ACC112 (cell line): ENCODE results near the gene ACVR1B.

Source experiments
- H2AFZ ChIP-seq: fragments of 200-600 bp; sonication (generic); one replicate; pipeline ENCODE4 v1.6.0; 2017; ENCODE audit warnings: antibody characterized with exemption, low read length; ENCODE audit not compliant: unreplicated experiment
- H3K27ac ChIP-seq: fragments of 200-600 bp; sonication (generic); 2 replicates; pipeline ENCODE4 v1.5.1; 2014; ENCODE audit warnings: low read depth, mild to moderate bottlenecking, antibody characterized with exemption, low read length, moderate library complexity
- H3K27me3 ChIP-seq: fragments of 200-600 bp; sonication (generic); 2 replicates; pipeline ENCODE4 v1.6.1; 2014; ENCODE audit warnings: mild to moderate bottlenecking, antibody characterized with exemption, low read length, moderate library complexity, mixed read lengths; ENCODE audit not compliant: insufficient read depth
- H3K36me3 ChIP-seq: fragments of 200-600 bp; sonication (generic); 2 replicates; pipeline ENCODE4 v1.6.1; 2016; ENCODE audit warnings: mild to moderate bottlenecking, antibody characterized with exemption, low read length, moderate library complexity, mixed read lengths; ENCODE audit not compliant: insufficient read depth
- H3K4me1 ChIP-seq: fragments of 200-600 bp; sonication (generic); one replicate; pipeline ENCODE4 v1.6.1; 2016; ENCODE audit warnings: low read length, mixed read lengths; ENCODE audit not compliant: insufficient read depth, unreplicated experiment, control insufficient read depth
- H3K4me3 ChIP-seq: fragments of 200-600 bp; sonication (generic); 2 replicates; pipeline ENCODE4 v1.5.1; 2014; ENCODE audit warnings: mild to moderate bottlenecking, low read depth, low read length
- H3K79me2 ChIP-seq: fragments of 200-600 bp; sonication (generic); one replicate; pipeline ENCODE4 v1.6.0; 2016; ENCODE audit warnings: low read length; ENCODE audit not compliant: control insufficient read depth, unreplicated experiment, insufficient read depth

The ACVR1B gene

GRCh38 chr12:51947246-51947996 is 4.1 kb upstream of the ACVR1B start:
- Histone ChIP-seq H3K36me3 (no peaks in the 10 kb centered on the region), H2AFZ (no peak overlapping the region), H3K4me3 (no peak overlapping the region), H3K79me2 (peaks cover 9% of the 10 kb centered on the region), H3K27me3 (peaks cover 5% of the 10 kb centered on the region; the same call in 1 of the 2 replicates), H3K27ac (no peak overlapping the region), H3K4me1 (no peaks in the 10 kb centered on the region)

DNA sequence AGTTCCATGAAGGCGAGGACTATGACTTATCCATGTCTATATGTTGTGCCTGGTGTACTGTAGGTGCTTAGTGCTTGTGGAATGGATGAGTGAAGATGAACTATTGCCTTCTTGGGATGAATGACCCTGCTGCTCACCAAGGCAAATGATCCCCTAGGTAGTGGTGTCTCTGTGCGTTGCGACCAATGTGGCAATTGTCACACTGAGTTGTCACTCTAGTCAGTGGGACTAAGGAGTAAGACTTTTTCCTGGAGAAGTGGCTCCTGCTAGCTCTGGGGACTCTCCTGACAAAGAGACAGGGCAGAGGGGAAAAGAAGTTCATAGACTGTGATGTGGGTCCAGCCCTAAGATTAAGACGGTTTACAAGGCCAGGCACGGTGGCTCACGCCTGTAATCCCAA is 3.4 kb upstream of the ACVR1B start:
- Histone ChIP-seq H3K36me3 (no peaks in the 10 kb centered on the region), H3K27me3 (peaks cover 5% of the 10 kb centered on the region; the same call in 1 of the 2 replicates), H3K4me3 (no peak overlapping the region), H2AFZ (no peak overlapping the region), H3K27ac (no peak overlapping the region), H3K79me2 (peaks cover 14% of the 10 kb centered on the region), H3K4me1 (no peaks in the 10 kb centered on the region)

DNA sequence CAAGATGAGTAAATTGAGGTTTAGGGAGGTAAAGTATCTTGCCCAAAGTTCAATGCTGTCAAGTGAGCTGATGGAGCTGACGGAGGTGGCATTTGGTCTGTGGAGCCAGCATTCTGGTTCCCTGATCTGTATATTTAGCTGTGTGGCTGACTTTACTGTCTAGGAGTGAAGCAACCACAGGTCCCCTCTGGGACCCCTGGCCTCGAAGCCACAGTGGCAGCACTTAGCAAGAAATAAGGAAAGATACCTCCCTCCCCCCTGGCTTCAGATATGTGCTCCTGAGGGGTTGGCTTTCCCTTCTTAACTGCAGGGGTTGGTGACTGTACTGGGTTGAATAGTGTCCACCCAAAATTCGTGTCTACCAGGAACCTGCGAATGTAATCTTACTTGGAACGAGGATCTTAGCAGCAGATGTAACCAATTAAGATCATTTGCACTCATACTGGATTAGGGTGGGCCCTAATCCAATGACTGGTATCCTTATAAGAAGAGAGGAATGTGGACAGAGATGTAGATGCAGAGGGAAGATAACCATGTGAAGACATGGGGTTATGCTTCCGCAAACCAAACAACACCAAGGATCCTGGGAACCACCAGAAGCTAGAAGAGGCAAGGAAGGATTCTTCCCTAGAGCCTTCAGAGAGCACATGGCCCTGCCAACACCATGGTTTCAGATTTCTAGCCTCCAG is 2.0 kb upstream of the ACVR1B start:
- no peak overlapping the region for H3K4me3 ChIP-seq
- H3K27me3 ChIP-seq, result peaks cover 5% of the 10 kb centered on the region; the same call in 1 of the 2 replicates
- H3K79me2 ChIP-seq, result peaks cover 28% of the 10 kb centered on the region
- peaks cover 8% of the 10 kb centered on the region for H3K4me1 ChIP-seq
- H2AFZ ChIP-seq, result no peak overlapping the region
- H3K27ac ChIP-seq, result no peak overlapping the region
- no peaks in the 10 kb centered on the region for H3K36me3 ChIP-seq

GRCh38 chr12:51950682-51951198 is 759 bp upstream of the ACVR1B start:
- Histone ChIP-seq H3K27me3 (peaks cover 5% of the 10 kb centered on the region; the same call in 1 of the 2 replicates), H2AFZ (peak overlapping the region; percentile 87), H3K79me2 (peaks cover 41% of the 10 kb centered on the region), H3K27ac (no peak overlapping the region), H3K36me3 (no peaks in the 10 kb centered on the region), H3K4me1 (peaks cover 19% of the 10 kb centered on the region), H3K4me3 (peak overlapping the region; percentile 82)

- Histone ChIP-seq H3K27me3 (peaks cover 5% of the 10 kb centered on the region; the same call in 1 of the 2 replicates), H3K36me3 (no peaks in the 10 kb centered on the region), H3K27ac (peak overlapping the region; percentile 68), H3K4me3 (peak overlapping the region; percentile 96), H3K79me2 (peaks cover 52% of the 10 kb centered on the region), H2AFZ (peak overlapping the region; percentile 77), H3K4me1 (peaks cover 22% of the 10 kb centered on the region)
Observed at GRCh38 chr12:51951843-51952722, 584 bp downstream of the ACVR1B start.

GRCh38 chr12:51953089-51953488 is 1.6 kb downstream of the ACVR1B start:
- Histone ChIP-seq H3K27me3 (no peaks in the 10 kb centered on the region), H2AFZ (no peak overlapping the region), H3K4me3 (peak overlapping the region; percentile 96), H3K4me1 (peaks cover 22% of the 10 kb centered on the region), H3K27ac (no peak overlapping the region), H3K36me3 (no peaks in the 10 kb centered on the region), H3K79me2 (peaks cover 61% of the 10 kb centered on the region)

- H3K36me3 ChIP-seq, result no peaks in the 10 kb centered on the region
- H3K79me2 ChIP-seq, result peaks cover 69% of the 10 kb centered on the region
- peaks cover 25% of the 10 kb centered on the region for H3K4me1 ChIP-seq
- no peaks in the 10 kb centered on the region for H3K27me3 ChIP-seq
- H2AFZ ChIP-seq, result no peak overlapping the region
- H3K27ac ChIP-seq, result no peak overlapping the region; the same call in 1 of the 2 replicates
- peak overlapping the region; percentile 96 for H3K4me3 ChIP-seq
Observed at GRCh38 chr12:51953864-51954263, 2.4 kb downstream of the ACVR1B start.

- Histone ChIP-seq H3K79me2 (peaks cover 78% of the 10 kb centered on the region), H3K27ac (no peak overlapping the region), H3K4me3 (peak overlapping the region; percentile 96), H3K4me1 (peaks cover 31% of the 10 kb centered on the region), H2AFZ (no peak overlapping the region), H3K36me3 (no peaks in the 10 kb centered on the region), H3K27me3 (no peaks in the 10 kb centered on the region)
Observed at GRCh38 chr12:51954561-51955361, 3.3 kb downstream of the ACVR1B start.

DNA sequence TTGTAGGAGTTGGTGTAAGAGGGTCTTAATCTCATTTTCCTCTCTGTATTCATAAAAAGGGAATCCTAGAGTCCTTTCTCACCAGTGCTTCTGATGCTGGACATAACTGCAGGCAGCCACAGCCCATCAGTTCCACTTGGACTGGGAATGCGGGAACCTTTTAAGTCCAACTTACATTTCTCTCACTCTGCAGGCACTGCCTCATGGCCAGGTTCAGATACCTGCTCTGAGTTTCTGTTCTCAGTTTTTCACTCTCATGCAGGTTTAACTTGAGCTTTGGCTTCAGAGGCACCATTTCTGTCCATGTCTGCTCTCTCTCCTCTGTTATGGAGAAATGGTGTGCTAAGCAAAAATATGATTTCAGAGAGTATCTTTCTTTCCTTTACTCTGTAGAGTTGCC is 4.2 kb downstream of the ACVR1B start:
- peaks cover 87% of the 10 kb centered on the region for H3K79me2 ChIP-seq
- H3K36me3 ChIP-seq, result peaks cover 4% of the 10 kb centered on the region; the same call in 1 of the 2 replicates
- no peak overlapping the region for H2AFZ ChIP-seq
- no peak overlapping the region for H3K27ac ChIP-seq
- peaks cover 31% of the 10 kb centered on the region for H3K4me1 ChIP-seq
- H3K4me3 ChIP-seq, result no peak overlapping the region
- H3K27me3 ChIP-seq, result no peaks in the 10 kb centered on the region
